AG04450 (cell line): ENCODE results near the gene ATF6. TPM values are rescaled to one million over a fixed set of nuclear protein-coding genes. Genes with fewer than 3 reads are reported as not detected.

ENCODE experiments used
- CTCF ChIA-PET: fragments of 300-600, 350-600 bp; formaldehyde crosslinking; extraction: SDS; loops from one replicate; lab custom pipeline; 2022; ENCODE audit warnings: antibody characterized with exemption, inconsistent platforms; lab: Charles Lee
- POLR2A ChIA-PET: fragments of 350-600 bp; formaldehyde crosslinking; extraction: SDS; loops from one replicate; lab custom pipeline; 2021; ENCODE audit warnings: antibody characterized with exemption, inconsistent platforms; lab: Yijun Ruan, JAX
- DNase-seq: peaks from one replicate; pipeline ENCODE4 v3.0.0-alpha.2; 2011; ENCODE audit warnings: low read depth, low spot score
- H3K27ac ChIP-seq: one replicate; pipeline ENCODE4 v1.5.1; 2012; ENCODE audit warnings: low read depth, low read length, control low read depth
- H3K27me3 ChIP-seq: one replicate; pipeline ENCODE4 v1.6.0; 2012; ENCODE audit warnings: low read length; ENCODE audit not compliant: control insufficient read depth, insufficient read depth
- H3K4me3 ChIP-seq: 2 replicates; pipeline ENCODE4 v1.5.1; 2011; ENCODE audit warnings: mild to moderate bottlenecking, low read depth, low read length, control low read depth
- H3K9me3 ChIP-seq: 2 replicates; pipeline ENCODE4 v1.5.1; 2012; ENCODE audit warnings: low read length; ENCODE audit not compliant: control insufficient read depth, insufficient read depth
- polyA plus RNA-seq: library from polyadenylated mRNA; depleted of rRNA; stranded (reverse); fragments of >200 nt; gene quantifications from 2 replicates; pipeline ENCODE4 v1.2.3, GENCODE V29; 2011
- TF ChIP-seq, protein P1 (sequence below): IDR thresholded peaks from 2 replicates; pipeline ENCODE4 v1.5.1; 2011; ENCODE audit warnings: low read depth, low read length, control low read depth, inconsistent platforms

ATF6 gene
- polyA plus RNA-seq, 1 experiment: 33.6 TPM

DNA sequence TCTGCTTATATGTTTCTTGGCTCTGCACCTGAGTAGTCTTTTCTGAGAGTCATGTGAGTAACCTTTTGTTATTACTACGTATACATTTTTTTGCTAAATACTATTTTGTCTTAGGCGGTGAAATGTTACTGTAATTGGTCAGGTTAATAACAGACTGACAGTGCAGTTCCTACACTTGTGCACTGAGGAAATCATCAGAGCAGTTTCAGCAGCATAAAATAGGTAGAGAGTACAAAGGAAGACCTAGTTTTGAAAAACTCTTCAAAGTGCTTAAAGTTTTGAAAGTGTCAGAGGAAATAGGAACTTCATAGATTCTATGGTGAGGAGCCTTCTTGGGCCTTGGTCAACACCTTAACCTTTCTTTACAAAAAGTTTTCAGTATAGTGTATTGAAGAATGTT is 11.1 kb downstream of the ATF6 start:
- POLR2A ChIA-PET: no interaction called here
- Histone ChIP-seq H3K27ac (no peak overlapping the region), H3K4me3 (no peak overlapping the region), H3K9me3 (no peaks in the 10 kb centered on the region), H3K27me3 (no peaks in the 10 kb centered on the region)
- DNase-seq: no peak
- CTCF ChIA-PET: no interaction called here
- TF ChIP-seq, protein P1, sequence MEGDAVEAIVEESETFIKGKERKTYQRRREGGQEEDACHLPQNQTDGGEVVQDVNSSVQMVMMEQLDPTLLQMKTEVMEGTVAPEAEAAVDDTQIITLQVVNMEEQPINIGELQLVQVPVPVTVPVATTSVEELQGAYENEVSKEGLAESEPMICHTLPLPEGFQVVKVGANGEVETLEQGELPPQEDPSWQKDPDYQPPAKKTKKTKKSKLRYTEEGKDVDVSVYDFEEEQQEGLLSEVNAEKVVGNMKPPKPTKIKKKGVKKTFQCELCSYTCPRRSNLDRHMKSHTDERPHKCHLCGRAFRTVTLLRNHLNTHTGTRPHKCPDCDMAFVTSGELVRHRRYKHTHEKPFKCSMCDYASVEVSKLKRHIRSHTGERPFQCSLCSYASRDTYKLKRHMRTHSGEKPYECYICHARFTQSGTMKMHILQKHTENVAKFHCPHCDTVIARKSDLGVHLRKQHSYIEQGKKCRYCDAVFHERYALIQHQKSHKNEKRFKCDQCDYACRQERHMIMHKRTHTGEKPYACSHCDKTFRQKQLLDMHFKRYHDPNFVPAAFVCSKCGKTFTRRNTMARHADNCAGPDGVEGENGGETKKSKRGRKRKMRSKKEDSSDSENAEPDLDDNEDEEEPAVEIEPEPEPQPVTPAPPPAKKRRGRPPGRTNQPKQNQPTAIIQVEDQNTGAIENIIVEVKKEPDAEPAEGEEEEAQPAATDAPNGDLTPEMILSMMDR: no peak

- ChIA-PET POLR2A (no interaction called here), CTCF (interaction anchor here (1.0 kb wide), 1 partner anchor 259 kb away, joined by 3 read pairs; no protein-coding TSS in a partner anchor)
- H3K27me3 ChIP-seq: no peaks in the 10 kb centered on the region
- no peaks in the 10 kb centered on the region for H3K9me3 ChIP-seq
- H3K27ac ChIP-seq: no peak overlapping the region
- DNase-seq: no peak
- TF ChIP-seq, protein P1: no peak
- no peak overlapping the region for H3K4me3 ChIP-seq
These were observed 12.4 kb downstream of the ATF6 start for GRCh38 chr1:161778522-161778921.

GRCh38 chr1:161779393-161779792 is 13.3 kb downstream of the ATF6 start:
- no peak overlapping the region for H3K4me3 ChIP-seq
- no peaks in the 10 kb centered on the region for H3K27me3 ChIP-seq
- POLR2A ChIA-PET: no interaction called here
- H3K9me3 ChIP-seq: no peaks in the 10 kb centered on the region
- DNase-seq: no peak
- no peak overlapping the region for H3K27ac ChIP-seq
- CTCF ChIA-PET: interaction anchor here (1.0 kb wide), 1 partner anchor 258 kb away, joined by 6 read pairs; no protein-coding TSS in a partner anchor
- TF ChIP-seq, protein P1: no peak

DNA sequence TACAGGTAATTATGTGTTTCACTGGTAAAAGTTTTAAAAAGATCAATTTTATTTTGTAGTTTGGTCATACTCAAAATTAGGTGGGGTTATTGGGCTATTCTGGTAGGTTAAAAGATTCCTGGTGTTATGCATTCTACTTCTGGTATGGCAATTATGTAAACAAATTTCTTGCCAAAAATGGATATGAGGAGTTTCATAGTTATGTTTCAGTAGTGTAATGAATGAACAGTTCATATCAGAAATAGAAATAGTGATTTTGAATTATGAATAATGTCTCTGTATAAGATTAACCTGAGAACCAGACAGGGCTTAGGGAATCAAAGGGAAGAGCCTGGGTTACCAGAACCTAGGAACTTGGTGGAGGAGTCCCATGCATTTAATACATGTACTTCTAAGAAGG is 15.9 kb downstream of the ATF6 start:
- no peaks in the 10 kb centered on the region for H3K27me3 ChIP-seq
- H3K9me3 ChIP-seq: no peaks in the 10 kb centered on the region
- ChIA-PET POLR2A (no interaction called here), CTCF (interaction anchor here (2.8 kb wide), 1 partner anchor 11 kb away, joined by 15 read pairs; no protein-coding TSS in a partner anchor)
- DNase-seq: no peak
- TF ChIP-seq, protein P1: no peak
- H3K4me3 ChIP-seq: no peak overlapping the region
- no peak overlapping the region for H3K27ac ChIP-seq

DNA sequence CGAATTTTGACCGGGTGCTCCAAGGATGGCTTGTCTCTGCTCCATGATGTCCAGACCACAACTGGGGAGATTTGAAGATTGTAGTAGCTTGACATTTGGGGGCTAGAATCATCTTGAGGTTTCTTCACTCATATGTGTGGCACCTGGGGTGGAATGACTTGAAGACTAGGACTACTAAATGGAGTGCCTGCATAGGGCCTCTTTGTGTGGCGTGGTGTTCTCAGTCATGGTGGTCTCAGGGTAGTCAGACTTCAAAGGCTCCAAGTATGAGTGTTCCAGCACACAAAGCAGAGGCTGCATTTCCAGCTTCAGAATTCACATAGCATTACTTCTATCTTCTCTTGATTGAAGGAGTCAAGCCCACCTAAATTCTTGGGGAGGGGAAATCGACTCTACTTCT is 16.8 kb downstream of the ATF6 start:
- DNase-seq: no peak
- TF ChIP-seq, protein P1: no peak
- ChIA-PET CTCF (interaction anchor here (0.5 to 2.8 kb wide), 3 partner anchors 10 to 818 kb away, joined by 3 to 33 read pairs (median 15); no protein-coding TSS in a partner anchor), POLR2A (no interaction called here)
- no peaks in the 10 kb centered on the region for H3K27me3 ChIP-seq
- no peak overlapping the region for H3K27ac ChIP-seq
- H3K4me3 ChIP-seq: no peak overlapping the region
- H3K9me3 ChIP-seq: no peaks in the 10 kb centered on the region
